GM12865 (cell line): Measurements from ENCODE around the gene ANKRD18A.
"Not testable (repeated sequence)": the region's sequence is repeated elsewhere in the genome, so short reads cannot be mapped to it uniquely, and the experiment has no call there.

ENCODE experiments used
- DNase-seq: peaks from one replicate; pipeline ENCODE4 v3.0.0; 2010; ENCODE audit warnings: low read depth
- H3K4me3 ChIP-seq: 2 replicates; pipeline ENCODE4 v1.5.1; 2011; ENCODE audit warnings: mild to moderate bottlenecking, low read depth, low read length, control low read depth
- CTCF ChIP-seq: IDR thresholded peaks from 2 replicates; pipeline ENCODE4 v1.5.1; 2011; ENCODE audit warnings: low read length, control low read depth, low read depth, inconsistent platforms; ENCODE audit not compliant: insufficient read depth; ENCODE audit errors: missing control alignments

The ANKRD18A gene

GRCh38 chr9:38629511-38629910, 9.1 kb upstream of the ANKRD18A start:
- H3K4me3 ChIP-seq, result no peak overlapping the region
- no peak for DNase-seq
- no peak for TF ChIP-seq CTCF

GRCh38 chr9:38626006-38626405, 5.6 kb upstream of the ANKRD18A start:
- DNase-seq, result no peak
- H3K4me3 ChIP-seq, result no peak overlapping the region
- TF ChIP-seq CTCF, result no peak

- H3K4me3 ChIP-seq, result no peak overlapping the region
- DNase-seq, result no peak
- TF ChIP-seq CTCF, result no peak
Observed at GRCh38 chr9:38622951-38623350, 2.6 kb upstream of the ANKRD18A start.

GRCh38 chr9:38622288-38622674, 1.9 kb upstream of the ANKRD18A start:
- TF ChIP-seq CTCF, result no peak
- no peak overlapping the region for H3K4me3 ChIP-seq
- no peak for DNase-seq

GRCh38 chr9:38621434-38622287, 1.3 kb upstream of the ANKRD18A start:
- DNase-seq, result no peak
- H3K4me3 ChIP-seq, result peak overlapping the region; percentile 50; the same call in 1 of the 2 replicates
- no peak for TF ChIP-seq CTCF

- no peak for TF ChIP-seq CTCF
- no peak for DNase-seq
- peak overlapping the region; percentile 50 for H3K4me3 ChIP-seq
Observed at GRCh38 chr9:38619556-38620447, 594 bp downstream of the ANKRD18A start.

GRCh38 chr9:38598029-38598745, 22.2 kb downstream of the ANKRD18A start:
- DNase-seq, H3K4me3 ChIP-seq: not testable (repeated sequence)

GRCh38 chr9:38595117-38595516, 25.3 kb downstream of the ANKRD18A start:
- not testable (repeated sequence) for DNase-seq, H3K4me3 ChIP-seq

GRCh38 chr9:38591346-38592063, 28.9 kb downstream of the ANKRD18A start:
- not testable (repeated sequence) for H3K4me3 ChIP-seq, DNase-seq

- not testable (repeated sequence) for H3K4me3 ChIP-seq
- peak; percentile 5 for DNase-seq
Observed at GRCh38 chr9:38583765-38584164, 36.6 kb downstream of the ANKRD18A start.
